ENCODE results near the gene AADACL2. TPM values are rescaled to one million over a fixed set of nuclear protein-coding genes. Genes with fewer than 3 reads are reported as not detected.

AADACL2 gene
- total RNA-seq, 4 donors from 2014 or later, result not detected

GRCh38 chr3:151732861-151733260, 866 bp upstream of the AADACL2 start:
- no peaks in the 10 kb centered on the region for H3K4me1 ChIP-seq

GRCh38 chr3:151740581-151740980, 6.9 kb downstream of the AADACL2 start:
- in situ Hi-C loops (cut with MboI; ENCODE audit: low pct_ligation_motif_present in 1 of 4, low pct_unique_long_range_greater_than_20kb in 1 of 4, low sequenced_read_pairs in 3 of 4) (no loop called here), intact Hi-C loops (cut with DNase I; ENCODE audit: low total_unique reads) (no loop called here)
- no peaks in the 10 kb centered on the region for H3K4me1 ChIP-seq
- H3K27me3 ChIP-seq, result no peaks in the 10 kb centered on the region
- no peaks in the 10 kb centered on the region for H3K9me3 ChIP-seq
- DNase-seq, result no peak
- no peak for TF ChIP-seq POLR2A (IDR thresholded peaks at IDR 0.05)
- no peak for TF ChIP-seq CTCF (IDR thresholded peaks at IDR 0.05)
- no peak for TF ChIP-seq POLR2AphosphoS5 (IDR thresholded peaks at IDR 0.05)
- no peak for TF ChIP-seq EP300 (IDR thresholded peaks at IDR 0.05; ENCODE audit: low read depth)
- H3K4me3 ChIP-seq, result no peak overlapping the region
- no peaks in the 10 kb centered on the region for H3K36me3 ChIP-seq
- no peak overlapping the region for H3K27ac ChIP-seq
- WGBS, 2 donors (ENCODE audit: low coverage in 1 of 2), result 57 to 67% methylated on average over 4 of the region's 4 CpGs

More at GRCh38 chr3:151732861-151733260, 866 bp upstream of the AADACL2 start:
- no peak for TF ChIP-seq POLR2A (IDR thresholded peaks at IDR 0.05)
- no peak for TF ChIP-seq POLR2AphosphoS5 (IDR thresholded peaks at IDR 0.05)
- TF ChIP-seq EP300 (IDR thresholded peaks at IDR 0.05; ENCODE audit: low read depth), result no peak
- no peak for TF ChIP-seq CTCF (IDR thresholded peaks at IDR 0.05)
- whole genome bisulfite sequencing, 2 donors (ENCODE audit: low coverage in 1 of 2), result 93 to 100% methylated on average over 1 to 2 of the region's 2 CpGs
- intact Hi-C loops (cut with DNase I; ENCODE audit: low total_unique reads) (no loop called here), in situ Hi-C loops (cut with MboI; ENCODE audit: low pct_ligation_motif_present in 1 of 4, low pct_unique_long_range_greater_than_20kb in 1 of 4, low sequenced_read_pairs in 3 of 4) (no loop called here)
- H3K4me3 ChIP-seq, result no peak overlapping the region
- H3K27me3 ChIP-seq, result no peaks in the 10 kb centered on the region
- DNase-seq, result no peak
- H3K27ac ChIP-seq, result no peak overlapping the region
- no peaks in the 10 kb centered on the region for H3K9me3 ChIP-seq
- no peaks in the 10 kb centered on the region for H3K36me3 ChIP-seq

GRCh38 chr3:151743855-151744254, 10.1 kb downstream of the AADACL2 start:
- in situ Hi-C loops (cut with MboI; ENCODE audit: low pct_ligation_motif_present in 1 of 4, low pct_unique_long_range_greater_than_20kb in 1 of 4, low sequenced_read_pairs in 3 of 4), result no loop called here
- whole genome bisulfite sequencing, 2 donors (ENCODE audit: low coverage in 1 of 2), result 33 to 38% methylated on average over 4 of the region's 4 CpGs
- Histone ChIP-seq H3K27ac (no peak overlapping the region), H3K27me3 (no peaks in the 10 kb centered on the region), H3K4me3 (no peak overlapping the region), H3K36me3 (no peaks in the 10 kb centered on the region), H3K4me1 (no peaks in the 10 kb centered on the region), H3K9me3 (peaks cover 3% of the 10 kb centered on the region in 2 donors)
- intact Hi-C loops (cut with DNase I; ENCODE audit: low total_unique reads), result no loop called here
- no peak for TF ChIP-seq POLR2A (IDR thresholded peaks at IDR 0.05)
- no peak for TF ChIP-seq POLR2AphosphoS5 (IDR thresholded peaks at IDR 0.05)
- no peak for TF ChIP-seq EP300 (IDR thresholded peaks at IDR 0.05; ENCODE audit: low read depth)
- no peak for TF ChIP-seq CTCF (IDR thresholded peaks at IDR 0.05)
- DNase-seq, result no peak

- Histone ChIP-seq H3K4me1 (no peaks in the 10 kb centered on the region), H3K27me3 (no peaks in the 10 kb centered on the region), H3K36me3 (no peaks in the 10 kb centered on the region), H3K27ac (no peak overlapping the region), H3K4me3 (no peak overlapping the region), H3K9me3 (peaks cover 4% of the 10 kb centered on the region in 2 donors)
- TF ChIP-seq CTCF (IDR thresholded peaks at IDR 0.05) (no peak), EP300 (IDR thresholded peaks at IDR 0.05; ENCODE audit: low read depth) (no peak), POLR2AphosphoS5 (IDR thresholded peaks at IDR 0.05) (no peak), POLR2A (IDR thresholded peaks at IDR 0.05) (no peak)
- no peak for DNase-seq
- in situ Hi-C loops (cut with MboI; ENCODE audit: low pct_ligation_motif_present in 1 of 4, low pct_unique_long_range_greater_than_20kb in 1 of 4, low sequenced_read_pairs in 3 of 4) (no loop called here), intact Hi-C loops (cut with DNase I; ENCODE audit: low total_unique reads) (no loop called here)
- 83 to 92% methylated on average over 6 of the region's 6 CpGs for WGBS, 2 donors (ENCODE audit: low coverage in 1 of 2)
Measured at GRCh38 chr3:151750181-151750580, 16.5 kb downstream of the AADACL2 start.

Data from transverse colon (tissue), 4 donors.